Measurements from ENCODE around the gene MFN2. TPM values are rescaled to one million over a fixed set of nuclear protein-coding genes. Genes with fewer than 3 reads are reported as not detected.

The MFN2 gene
- total RNA-seq, 4 donors from 2014 or later = 72.1 to 92.8 (median 75.6) TPM

- intact Hi-C loops (cut with DNase I; ENCODE audit: low total_unique reads) (no loop called here), in situ Hi-C loops (cut with MboI; ENCODE audit: low pct_ligation_motif_present in 1 of 4, low pct_unique_long_range_greater_than_20kb in 1 of 4, low sequenced_read_pairs in 3 of 4) (no loop called here)
- H3K9me3 ChIP-seq = no peaks in the 10 kb centered on the region
- no peak overlapping the region for H3K27ac ChIP-seq
- H3K27me3 ChIP-seq = peaks cover 18% of the 10 kb centered on the region
- peaks cover 0 to 12% (median 5%) of the 10 kb centered on the region in 4 donors for H3K4me1 ChIP-seq
- DNase-seq = no peak
- H3K4me3 ChIP-seq = no peak overlapping the region
- 83 to 97% methylated on average over 7 to 16 of the region's 16 CpGs for WGBS, 2 donors (ENCODE audit: low coverage in 1 of 2)
- H3K36me3 ChIP-seq = no peaks in the 10 kb centered on the region
- no peak for TF ChIP-seq POLR2AphosphoS5 (IDR thresholded peaks at IDR 0.05)
- TF ChIP-seq POLR2A (IDR thresholded peaks at IDR 0.05) = no peak
- TF ChIP-seq EP300 (IDR thresholded peaks at IDR 0.05; ENCODE audit: low read depth) = no peak
- TF ChIP-seq CTCF (IDR thresholded peaks at IDR 0.05) = no peak
Measured at GRCh38 chr1:12056331-12056841, 76.1 kb downstream of the MFN2 start.

- no peak for DNase-seq
- no peak overlapping the region for H3K4me3 ChIP-seq
- no peak overlapping the region for H3K27ac ChIP-seq
- peaks cover 0 to 3% (median 0%) of the 10 kb centered on the region in 4 donors for H3K4me1 ChIP-seq
- no peaks in the 10 kb centered on the region for H3K9me3 ChIP-seq
- intact Hi-C loops (cut with DNase I; ENCODE audit: low total_unique reads) = no loop called here
- peaks cover 22% of the 10 kb centered on the region for H3K27me3 ChIP-seq
- in situ Hi-C loops (cut with MboI; ENCODE audit: low pct_ligation_motif_present in 1 of 4, low pct_unique_long_range_greater_than_20kb in 1 of 4, low sequenced_read_pairs in 3 of 4) = no loop called here
- TF ChIP-seq EP300 (IDR thresholded peaks at IDR 0.05; ENCODE audit: low read depth) (no peak), POLR2A (IDR thresholded peaks at IDR 0.05) (no peak), POLR2AphosphoS5 (IDR thresholded peaks at IDR 0.05) (no peak), CTCF (IDR thresholded peaks at IDR 0.05) (no peak)
- H3K36me3 ChIP-seq = no peaks in the 10 kb centered on the region
Measured at GRCh38 chr1:12057382-12057781, 77.1 kb downstream of the MFN2 start.

GRCh38 chr1:12057940-12058687 is 77.9 kb downstream of the MFN2 start:
- no peak for TF ChIP-seq CTCF (IDR thresholded peaks at IDR 0.05)
- TF ChIP-seq POLR2A (IDR thresholded peaks at IDR 0.05) = no peak
- TF ChIP-seq POLR2AphosphoS5 (IDR thresholded peaks at IDR 0.05) = no peak
- no peak for TF ChIP-seq EP300 (IDR thresholded peaks at IDR 0.05; ENCODE audit: low read depth)
- in situ Hi-C loops (cut with MboI; ENCODE audit: low pct_ligation_motif_present in 1 of 4, low pct_unique_long_range_greater_than_20kb in 1 of 4, low sequenced_read_pairs in 3 of 4) = no loop called here
- Histone ChIP-seq H3K27ac (no peak overlapping the region), H3K9me3 (no peaks in the 10 kb centered on the region), H3K4me1 (peaks cover 0 to 2% (median 0%) of the 10 kb centered on the region in 4 donors), H3K4me3 (no peak overlapping the region), H3K36me3 (no peaks in the 10 kb centered on the region), H3K27me3 (peaks cover 27% of the 10 kb centered on the region)
- 90% methylated on average over 4 of the region's 4 CpGs; no CpG with 5 or more reads in 1 of the 2 donors for WGBS, 2 donors (ENCODE audit: low coverage in 1 of 2)
- no peak for DNase-seq
- intact Hi-C loops (cut with DNase I; ENCODE audit: low total_unique reads) = no loop called here

- Histone ChIP-seq H3K4me1 (peaks cover 0 to 8% (median 3%) of the 10 kb centered on the region in 4 donors), H3K4me3 (no peak overlapping the region), H3K27ac (no peak overlapping the region), H3K36me3 (no peaks in the 10 kb centered on the region), H3K27me3 (peaks cover 38% of the 10 kb centered on the region), H3K9me3 (no peaks in the 10 kb centered on the region)
- DNase-seq = no peak
- 53 to 100% methylated on average over 1 to 3 of the region's 3 CpGs for WGBS, 2 donors (ENCODE audit: low coverage in 1 of 2)
- intact Hi-C loops (cut with DNase I; ENCODE audit: low total_unique reads) (no loop called here), in situ Hi-C loops (cut with MboI; ENCODE audit: low pct_ligation_motif_present in 1 of 4, low pct_unique_long_range_greater_than_20kb in 1 of 4, low sequenced_read_pairs in 3 of 4) (no loop called here)
- TF ChIP-seq CTCF (IDR thresholded peaks at IDR 0.05) (no peak), POLR2A (IDR thresholded peaks at IDR 0.05) (no peak), POLR2AphosphoS5 (IDR thresholded peaks at IDR 0.05) (no peak), EP300 (IDR thresholded peaks at IDR 0.05; ENCODE audit: low read depth) (no peak)
Measured at GRCh38 chr1:12059226-12059625, 79.0 kb downstream of the MFN2 start.

Data from transverse colon (tissue), 4 donors.